AG04449 (cell line): Measurements from ENCODE around the gene WDR86.

Experiments
- CTCF ChIA-PET: fragments of 350-600 bp; formaldehyde crosslinking; extraction: SDS; loops from one replicate; lab custom pipeline; 2021; ENCODE audit warnings: antibody characterized with exemption; lab: Yijun Ruan, JAX
- POLR2A ChIA-PET: fragments of 400-600, 350-600 bp; formaldehyde crosslinking; extraction: SDS; loops from one replicate; lab custom pipeline; 2020; ENCODE audit warnings: antibody characterized with exemption, inconsistent platforms; lab: Yijun Ruan, JAX
- DNase-seq: peaks from one replicate; pipeline ENCODE4 v3.0.0-alpha.2; 2010; ENCODE audit warnings: low read depth, low spot score
- H3K4me3 ChIP-seq: 2 replicates; pipeline ENCODE4 v1.5.1; 2011; ENCODE audit warnings: low read depth, mild to moderate bottlenecking, control low read depth, low read length
- TF ChIP-seq, protein P1 (sequence below): IDR thresholded peaks from one replicate; pipeline ENCODE4 v1.5.1; 2011; ENCODE audit warnings: mild to moderate bottlenecking, moderate library complexity, low read length, control low read depth, inconsistent platforms; ENCODE audit not compliant: insufficient read depth; ENCODE audit errors: missing control alignments

Gene WDR86

DNA sequence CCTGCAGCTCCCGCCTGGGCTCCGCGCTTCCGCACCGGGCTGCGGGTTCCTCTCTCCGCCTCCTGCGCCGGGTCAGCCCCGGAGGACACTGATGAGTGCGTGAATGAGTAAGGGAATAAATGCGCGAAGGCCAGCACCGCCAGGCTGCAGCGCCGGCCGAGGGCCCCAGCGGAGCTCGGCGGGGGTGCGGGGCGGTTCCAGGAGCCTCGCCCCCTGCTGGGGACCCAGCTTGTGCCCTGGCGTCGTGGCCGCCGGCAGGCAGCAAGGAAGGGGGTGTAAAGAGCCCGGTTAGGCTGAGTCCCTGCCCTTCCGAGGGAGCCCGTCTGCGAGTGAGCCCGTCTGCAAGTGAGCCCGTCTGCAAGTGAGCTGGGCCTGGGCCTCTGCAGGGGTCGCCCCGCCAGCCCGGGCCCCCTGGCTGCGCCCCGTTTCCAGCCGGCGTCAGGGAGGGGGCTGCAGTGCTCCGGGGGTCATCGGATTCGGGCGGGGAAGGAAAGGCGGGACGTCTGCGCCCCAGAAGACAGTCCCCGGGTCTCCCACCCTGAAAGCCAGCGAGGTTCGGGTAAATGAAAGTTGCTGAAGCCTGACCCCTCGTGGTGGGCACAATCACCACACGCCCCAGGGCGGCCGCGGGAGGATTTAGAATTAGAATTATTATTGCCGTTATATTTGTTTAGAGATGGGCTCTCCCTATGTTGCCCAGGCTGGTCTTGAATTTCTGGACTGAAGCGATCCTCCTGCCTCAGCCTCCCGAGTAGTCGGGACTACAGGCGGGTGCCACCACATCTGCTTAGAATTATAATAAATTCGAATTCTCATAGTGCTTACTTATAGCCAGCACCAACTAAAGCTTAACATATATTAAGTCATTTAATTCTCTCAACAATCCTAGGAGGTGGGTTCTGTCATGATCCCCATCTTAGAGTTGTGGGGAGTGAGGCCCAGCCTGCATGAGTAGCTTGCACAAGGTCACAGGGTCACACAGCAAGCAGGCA, 38.7 kb upstream of the WDR86 start:
- no peak for DNase-seq
- peak overlapping the region; percentile 54 for H3K4me3 ChIP-seq
- POLR2A ChIA-PET = interaction anchor here (0.8 kb wide), 2 partner anchors 82 to 208 kb away, joined by 3 read pairs; no protein-coding TSS in a partner anchor
- TF ChIP-seq, protein P1, sequence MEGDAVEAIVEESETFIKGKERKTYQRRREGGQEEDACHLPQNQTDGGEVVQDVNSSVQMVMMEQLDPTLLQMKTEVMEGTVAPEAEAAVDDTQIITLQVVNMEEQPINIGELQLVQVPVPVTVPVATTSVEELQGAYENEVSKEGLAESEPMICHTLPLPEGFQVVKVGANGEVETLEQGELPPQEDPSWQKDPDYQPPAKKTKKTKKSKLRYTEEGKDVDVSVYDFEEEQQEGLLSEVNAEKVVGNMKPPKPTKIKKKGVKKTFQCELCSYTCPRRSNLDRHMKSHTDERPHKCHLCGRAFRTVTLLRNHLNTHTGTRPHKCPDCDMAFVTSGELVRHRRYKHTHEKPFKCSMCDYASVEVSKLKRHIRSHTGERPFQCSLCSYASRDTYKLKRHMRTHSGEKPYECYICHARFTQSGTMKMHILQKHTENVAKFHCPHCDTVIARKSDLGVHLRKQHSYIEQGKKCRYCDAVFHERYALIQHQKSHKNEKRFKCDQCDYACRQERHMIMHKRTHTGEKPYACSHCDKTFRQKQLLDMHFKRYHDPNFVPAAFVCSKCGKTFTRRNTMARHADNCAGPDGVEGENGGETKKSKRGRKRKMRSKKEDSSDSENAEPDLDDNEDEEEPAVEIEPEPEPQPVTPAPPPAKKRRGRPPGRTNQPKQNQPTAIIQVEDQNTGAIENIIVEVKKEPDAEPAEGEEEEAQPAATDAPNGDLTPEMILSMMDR = peak; percentile 82
- CTCF ChIA-PET = interaction anchor here (0.6 to 14.9 kb wide), 50 partner anchors 10 to 314 kb away, joined by 3 to 270 read pairs (median 4); partner anchors contain the start of gene CRYGN

DNA sequence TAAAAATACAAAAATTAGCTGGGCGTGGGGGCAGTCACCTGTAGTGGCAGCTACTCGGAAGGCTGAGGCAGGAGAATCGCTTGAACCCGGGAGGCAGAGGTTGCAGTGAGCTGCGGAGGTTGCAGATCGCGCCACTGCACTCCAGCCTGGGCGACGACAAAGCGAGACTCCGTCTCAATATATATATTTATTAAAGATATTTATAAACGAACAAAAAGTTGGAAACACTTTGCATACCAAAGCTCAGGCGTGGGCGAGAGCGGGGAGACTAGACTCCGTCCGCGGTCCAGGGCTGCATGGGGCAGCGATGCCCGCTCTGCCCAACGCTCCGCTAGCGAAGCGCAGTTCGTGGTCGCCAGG, 38.0 kb upstream of the WDR86 start:
- POLR2A ChIA-PET = interaction anchor here (0.8 kb wide), 2 partner anchors 82 to 208 kb away, joined by 3 read pairs; no protein-coding TSS in a partner anchor
- peak overlapping the region; percentile 54 for H3K4me3 ChIP-seq
- TF ChIP-seq, protein P1 = no peak

DNA sequence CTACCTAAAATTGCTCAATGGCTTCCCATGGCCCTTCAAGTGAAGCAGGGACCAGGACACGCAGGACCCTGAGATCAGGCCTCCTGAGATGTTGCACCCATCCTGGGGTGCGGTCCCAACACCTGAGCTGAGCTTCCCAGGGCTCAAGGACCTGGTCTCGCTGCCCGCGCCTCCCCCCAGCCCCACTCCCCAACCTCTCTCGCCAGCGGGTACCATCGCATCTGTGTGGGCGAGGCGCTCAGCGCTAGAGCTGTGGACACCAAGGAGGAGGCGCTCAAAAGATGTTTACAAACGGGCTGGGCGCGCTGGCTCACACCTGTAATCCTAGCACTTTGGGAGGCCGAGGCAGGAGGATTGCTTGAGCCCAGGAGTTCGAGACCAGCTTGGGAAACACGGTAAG, 37.5 kb upstream of the WDR86 start:
- ChIA-PET POLR2A (no interaction called here), CTCF (interaction anchor here (1.2 to 14.9 kb wide), 14 partner anchors 10 to 311 kb away, joined by 3 to 270 read pairs (median 36); partner anchors contain the start of gene CRYGN)
- H3K4me3 ChIP-seq = no peak overlapping the region
- TF ChIP-seq, protein P1 = no peak
- DNase-seq = no peak

More for the DNA sequence above, 38.0 kb upstream of the WDR86 start:
- CTCF ChIA-PET = interaction anchor here (0.7 to 14.9 kb wide), 31 partner anchors 10 to 314 kb away, joined by 3 to 270 read pairs (median 7); partner anchors contain the start of gene CRYGN
- DNase-seq = no peak

DNA sequence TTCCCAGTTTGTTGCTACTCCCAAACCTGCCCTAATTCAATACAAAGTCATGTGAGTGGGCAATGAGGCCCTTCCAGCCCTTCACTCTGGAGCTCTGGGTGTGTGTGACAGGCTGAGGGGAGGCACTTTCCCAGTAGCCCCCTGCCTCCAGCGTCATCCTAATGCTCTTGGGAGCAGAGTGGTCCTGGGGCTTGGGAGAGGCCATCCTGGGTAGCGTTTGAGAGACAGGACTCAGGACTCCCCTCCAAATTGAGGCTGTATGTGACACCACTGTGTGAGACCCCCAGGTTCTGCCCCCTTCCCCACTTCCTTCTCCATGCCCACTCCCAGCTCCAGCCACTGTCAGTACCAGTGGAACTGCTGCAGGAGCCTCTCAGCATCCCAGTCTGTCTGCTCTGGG, 36.6 kb upstream of the WDR86 start:
- CTCF ChIA-PET = interaction anchor here (5.8 to 14.9 kb wide), 5 partner anchors 9 to 136 kb away, joined by 45 to 270 read pairs (median 78); partner anchors contain the start of gene CRYGN
- TF ChIP-seq, protein P1 = no peak
- no peak overlapping the region for H3K4me3 ChIP-seq
- POLR2A ChIA-PET = no interaction called here
- DNase-seq = no peak

DNA sequence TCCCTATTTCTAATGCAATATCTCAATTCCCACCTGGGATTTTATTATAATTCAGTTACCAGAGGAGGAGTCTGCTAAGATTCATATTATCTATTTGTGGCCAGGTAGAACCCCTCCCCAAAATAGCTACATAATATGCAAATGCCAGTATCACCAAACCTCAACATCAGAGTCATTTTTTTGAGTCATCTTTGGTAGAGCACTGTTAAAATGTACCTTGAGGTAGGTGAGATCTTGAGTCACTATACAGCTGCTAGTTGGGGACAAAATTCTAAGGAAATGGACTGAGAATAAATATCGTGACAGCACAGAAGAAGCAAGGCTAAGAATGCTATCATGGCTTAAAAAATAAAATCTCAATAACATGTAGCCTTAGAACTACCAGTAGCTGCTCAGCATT, 34.8 kb upstream of the WDR86 start:
- TF ChIP-seq, protein P1 = no peak
- DNase-seq = no peak
- H3K4me3 ChIP-seq = no peak overlapping the region
- POLR2A ChIA-PET = no interaction called here
- CTCF ChIA-PET = interaction anchor here (1.3 to 14.9 kb wide), 4 partner anchors 74 to 140 kb away, joined by 4 to 270 read pairs (median 84); no protein-coding TSS in a partner anchor
